AG09319 (cell line): ENCODE measurements around the gene KANK2.

Experiments
- DNase-seq: peaks from one replicate; pipeline ENCODE4 v3.0.0-alpha.2; 2010; ENCODE audit warnings: low read depth; ENCODE audit errors: extremely low read depth
- CTCF ChIP-seq: IDR thresholded peaks from 2 replicates; pipeline ENCODE4 v1.5.1; 2011; ENCODE audit warnings: low read depth, mild to moderate bottlenecking, inconsistent platforms, low read length, moderate library complexity

KANK2 gene

DNA sequence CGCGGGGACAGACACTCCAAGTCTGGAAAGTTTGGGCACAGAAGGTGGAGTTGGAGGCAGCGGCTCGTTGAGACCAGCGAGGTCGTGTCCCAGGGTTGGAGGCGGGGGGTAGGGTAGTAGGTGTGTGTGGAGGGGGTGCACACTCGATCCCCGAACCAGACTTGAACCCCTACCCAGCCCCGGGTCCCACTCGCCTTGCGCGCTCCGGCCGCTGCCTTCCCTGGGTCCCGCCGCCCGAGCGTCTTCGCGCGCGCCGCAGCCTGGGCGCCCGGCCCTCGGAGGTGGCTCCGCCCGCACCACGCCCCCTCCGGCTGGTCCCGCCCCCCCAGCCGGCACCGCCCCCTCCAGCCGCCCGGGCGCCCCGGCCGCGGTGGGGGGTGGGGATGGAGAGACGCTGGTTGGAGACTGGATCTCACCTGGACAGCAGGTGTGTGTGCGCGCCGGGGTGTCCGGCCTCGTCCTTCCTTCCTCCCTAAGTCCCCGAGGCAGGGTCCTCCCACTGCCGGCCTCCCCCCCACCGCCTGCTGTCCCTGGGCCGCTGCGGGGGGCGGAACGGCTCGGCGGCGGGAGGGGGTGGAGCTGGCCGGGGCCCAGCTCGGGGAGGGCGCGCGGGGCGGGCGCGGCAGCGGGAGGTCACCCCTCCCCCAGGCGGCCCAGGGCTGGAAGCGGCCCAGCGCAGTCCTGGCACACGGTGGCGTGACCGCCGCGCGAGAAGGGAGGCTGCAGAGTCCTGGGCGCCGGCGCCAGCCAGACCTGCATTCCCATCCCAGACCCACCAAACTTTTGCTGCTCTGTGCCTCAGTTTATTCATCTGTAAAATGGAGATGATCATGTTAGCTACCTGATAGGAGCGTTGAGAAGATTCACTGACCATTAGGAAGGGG, at the start of gene KANK2:
Gene KANK2, minus strand, starts transcription at position 255 of the 884 bp plus-strand sequence. CDS start 3,034 bp downstream, outside the sequence.
- no peak for DNase-seq
- TF ChIP-seq CTCF = no peak

GRCh38 chr19:11246941-11247340, 49.6 kb upstream of the KANK2 start:
- no peak for DNase-seq

DNA sequence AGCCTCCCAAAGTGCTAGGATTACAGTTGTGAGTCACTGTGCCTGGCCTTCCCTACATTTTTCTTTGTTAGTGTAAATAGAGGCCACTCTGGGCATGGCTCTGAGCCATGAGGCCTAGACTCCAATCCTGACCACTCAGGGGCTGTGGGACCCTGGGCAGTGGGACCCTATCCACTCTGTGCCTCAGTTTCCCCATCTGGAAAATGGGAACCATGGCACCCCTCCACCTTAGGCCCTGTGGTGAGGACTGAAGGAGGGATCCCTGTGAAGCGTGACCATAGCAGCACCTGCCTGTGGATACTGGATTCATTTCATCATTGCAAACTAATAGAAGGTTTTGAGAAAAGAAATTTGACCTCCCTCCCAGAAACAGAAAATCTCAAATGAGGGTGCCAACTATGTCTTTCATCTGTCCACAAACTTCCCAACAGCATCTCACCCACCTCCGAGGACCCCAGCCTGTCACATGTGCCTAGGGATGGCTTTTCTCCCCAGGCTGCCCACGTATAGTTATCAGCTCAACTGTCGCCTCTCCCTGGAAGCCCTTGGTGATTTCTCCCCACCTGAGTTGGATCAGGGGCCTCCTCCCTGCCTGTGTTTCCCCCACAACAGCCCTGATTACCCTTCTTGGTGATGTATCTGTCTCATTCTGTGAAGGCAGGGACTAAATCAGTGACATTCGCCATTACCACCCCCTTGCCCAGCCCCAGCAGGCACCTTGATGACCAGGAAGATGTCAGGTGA, 47.7 kb upstream of the KANK2 start:
- no peak for DNase-seq
- no peak for TF ChIP-seq CTCF

More at GRCh38 chr19:11246941-11247340, 49.6 kb upstream of the KANK2 start:
- TF ChIP-seq CTCF = no peak

GRCh38 chr19:11243798-11244169, 46.4 kb upstream of the KANK2 start:
- no peak for DNase-seq
- TF ChIP-seq CTCF = no peak

DNA sequence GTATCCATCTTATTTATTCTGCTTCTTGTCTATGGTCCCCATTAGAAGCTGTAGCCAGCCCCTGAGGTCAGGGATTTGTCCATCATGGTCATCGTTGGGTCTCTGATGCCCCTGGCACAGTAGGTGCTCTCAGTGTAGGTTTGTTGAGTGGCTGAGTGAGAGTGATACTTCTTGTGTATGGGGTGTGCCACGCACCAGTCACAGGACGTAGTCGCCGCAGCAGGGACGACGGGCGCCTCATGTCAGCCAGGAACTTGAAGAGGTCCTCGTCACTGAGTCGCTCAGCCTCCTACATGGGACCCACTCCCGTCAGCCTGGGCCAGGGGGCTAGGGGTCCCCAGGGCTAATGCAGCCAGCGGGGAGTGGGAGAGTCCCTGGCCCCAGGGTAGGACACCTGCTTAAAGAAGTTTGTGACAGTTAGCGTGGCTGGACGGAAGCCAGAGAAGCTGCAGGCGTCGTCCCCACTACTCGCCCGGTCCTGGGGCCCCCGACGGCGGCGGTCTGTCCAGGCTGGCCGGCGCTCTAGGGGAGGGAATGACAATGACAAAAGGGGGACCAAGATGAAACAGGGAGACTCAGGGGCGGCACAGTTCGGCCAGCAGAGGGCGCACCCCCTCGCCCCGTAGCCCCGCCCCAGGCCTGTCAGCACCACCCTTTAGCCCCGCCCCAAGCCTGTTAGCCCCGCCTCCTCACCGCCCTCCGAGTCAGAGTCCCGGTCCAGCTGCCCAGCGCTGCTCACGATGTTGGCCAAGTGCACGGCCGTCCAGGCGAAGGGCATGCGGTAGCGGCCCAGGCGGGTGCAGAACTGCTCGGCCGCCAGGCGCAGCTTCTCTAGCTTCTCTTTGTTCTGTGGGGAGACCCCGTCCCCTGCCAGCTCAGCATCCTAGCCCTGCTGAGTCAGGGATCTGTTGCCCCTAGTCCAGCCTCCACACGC, 45.8 kb upstream of the KANK2 start:
- DNase-seq = peak; percentile 51
- TF ChIP-seq CTCF = peak; percentile 68

DNA sequence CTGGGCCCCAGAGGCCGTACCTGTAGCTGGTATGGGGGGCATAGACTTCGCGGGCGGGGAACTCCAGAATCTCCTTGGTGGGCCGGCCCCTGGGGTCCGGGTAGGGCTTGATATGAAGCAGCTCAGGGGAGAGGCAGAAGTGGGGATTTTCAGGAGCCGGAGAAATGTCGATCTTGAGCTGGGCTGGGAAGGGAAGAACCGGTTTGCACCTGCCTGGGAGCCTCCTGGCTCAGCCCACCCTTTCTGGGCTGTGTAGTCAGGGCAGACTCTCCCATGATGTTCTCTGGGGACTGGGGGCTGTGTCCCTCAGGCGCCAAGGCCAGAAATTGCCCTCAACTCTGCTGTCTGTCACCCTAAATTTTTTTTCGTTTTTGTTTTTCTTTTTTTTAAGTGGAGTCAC, 44.7 kb upstream of the KANK2 start:
- DNase-seq = no peak

More for the DNA sequence above, 44.7 kb upstream of the KANK2 start:
- no peak for TF ChIP-seq CTCF
